GM06990 (cell line): ENCODE results near the gene PRKCB.

Experiments used
- DNase-seq: peaks from one replicate; pipeline ENCODE4 v3.0.0-alpha.2; 2011; ENCODE audit not compliant: insufficient read length; ENCODE audit errors: extremely low read depth
- H3K27me3 ChIP-seq: replicated peaks from 2 replicates; pipeline ENCODE4 v1.6.0; 2011; ENCODE audit warnings: low read length; ENCODE audit not compliant: control insufficient read depth, insufficient read depth
- H3K36me3 ChIP-seq: 2 replicates; pipeline ENCODE4 v1.5.1; 2011; ENCODE audit warnings: low read length; ENCODE audit not compliant: control insufficient read depth, insufficient read depth
- H3K4me3 ChIP-seq: replicated peaks from 2 replicates; pipeline ENCODE4 v1.5.1; 2011; ENCODE audit warnings: low read depth, mild to moderate bottlenecking, control low read depth, low read length
- TF ChIP-seq, protein P1 (sequence below): IDR thresholded peaks from 2 replicates; pipeline ENCODE4 v1.5.1; 2011; ENCODE audit warnings: low read length, control low read depth, mild to moderate bottlenecking, inconsistent platforms; ENCODE audit not compliant: insufficient read depth, poor library complexity, severe bottlenecking

Gene PRKCB

DNA sequence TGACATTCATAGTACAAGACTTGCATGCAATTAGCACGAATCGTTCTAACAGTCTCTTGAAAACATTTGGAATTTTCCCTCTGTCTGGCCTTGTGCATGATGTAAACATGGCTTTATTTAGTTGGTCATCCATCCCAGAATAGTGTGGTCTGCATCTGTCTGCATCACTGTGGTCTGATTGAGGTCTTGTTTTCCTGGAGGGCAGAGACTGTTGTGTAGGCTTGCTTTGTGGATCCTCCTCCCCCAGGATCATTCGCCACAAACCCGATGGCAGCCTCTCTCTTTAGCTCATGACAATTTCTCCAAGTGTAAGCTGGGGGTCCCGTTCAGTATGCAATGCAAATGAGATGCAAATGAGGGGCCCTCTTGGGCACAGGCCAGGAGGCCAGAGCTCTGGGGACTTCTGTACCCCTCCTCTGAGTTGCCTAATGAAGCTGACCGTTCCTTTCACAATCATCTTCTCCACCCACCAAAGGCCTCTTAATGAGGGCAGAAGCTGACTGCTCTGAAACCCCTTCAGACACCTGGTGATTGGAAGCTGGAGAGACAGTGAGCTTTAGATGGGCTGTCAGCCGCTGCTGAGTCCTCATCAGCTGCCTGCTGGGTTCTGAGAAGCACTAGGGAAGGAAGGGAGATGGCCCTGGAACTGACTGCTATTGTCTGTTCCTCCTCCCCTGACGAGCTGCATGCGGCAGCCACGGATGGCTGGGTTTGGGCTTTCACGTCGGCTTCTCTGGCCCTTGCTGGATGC, 219.1 kb downstream of the PRKCB start:
- no peaks in the 10 kb centered on the region for H3K27me3 ChIP-seq
- H3K36me3 ChIP-seq: peaks cover 13% of the 10 kb centered on the region
- TF ChIP-seq, protein P1, sequence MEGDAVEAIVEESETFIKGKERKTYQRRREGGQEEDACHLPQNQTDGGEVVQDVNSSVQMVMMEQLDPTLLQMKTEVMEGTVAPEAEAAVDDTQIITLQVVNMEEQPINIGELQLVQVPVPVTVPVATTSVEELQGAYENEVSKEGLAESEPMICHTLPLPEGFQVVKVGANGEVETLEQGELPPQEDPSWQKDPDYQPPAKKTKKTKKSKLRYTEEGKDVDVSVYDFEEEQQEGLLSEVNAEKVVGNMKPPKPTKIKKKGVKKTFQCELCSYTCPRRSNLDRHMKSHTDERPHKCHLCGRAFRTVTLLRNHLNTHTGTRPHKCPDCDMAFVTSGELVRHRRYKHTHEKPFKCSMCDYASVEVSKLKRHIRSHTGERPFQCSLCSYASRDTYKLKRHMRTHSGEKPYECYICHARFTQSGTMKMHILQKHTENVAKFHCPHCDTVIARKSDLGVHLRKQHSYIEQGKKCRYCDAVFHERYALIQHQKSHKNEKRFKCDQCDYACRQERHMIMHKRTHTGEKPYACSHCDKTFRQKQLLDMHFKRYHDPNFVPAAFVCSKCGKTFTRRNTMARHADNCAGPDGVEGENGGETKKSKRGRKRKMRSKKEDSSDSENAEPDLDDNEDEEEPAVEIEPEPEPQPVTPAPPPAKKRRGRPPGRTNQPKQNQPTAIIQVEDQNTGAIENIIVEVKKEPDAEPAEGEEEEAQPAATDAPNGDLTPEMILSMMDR: no peak
- DNase-seq: no peak
- H3K4me3 ChIP-seq: no peak overlapping the region

DNA sequence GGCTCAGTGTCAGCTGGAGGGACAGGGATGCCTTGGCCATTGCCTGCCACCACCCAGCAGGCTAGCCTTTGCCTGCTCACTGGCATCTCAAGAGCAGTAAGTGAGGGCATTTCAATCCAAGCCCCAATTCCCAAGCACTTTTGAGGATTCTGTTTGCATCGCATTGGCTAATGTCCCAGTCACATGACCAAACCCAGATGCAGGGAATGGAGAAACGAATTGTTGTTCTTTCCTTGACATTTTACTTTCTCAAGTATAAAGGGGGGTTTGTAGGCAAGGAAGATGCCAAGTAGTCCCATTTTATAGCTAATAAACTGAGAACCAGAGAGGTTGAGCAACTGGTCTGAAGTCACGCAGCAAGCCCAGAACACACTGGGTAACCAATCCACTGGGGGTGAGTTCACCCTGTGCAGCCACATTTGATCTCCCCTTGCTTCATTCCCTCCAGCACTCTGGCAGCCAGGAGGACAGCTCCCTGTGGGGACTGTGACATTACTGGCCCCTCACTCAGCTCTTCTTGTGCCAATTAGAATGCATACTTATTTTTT, 226.6 kb downstream of the PRKCB start:
- Histone ChIP-seq H3K27me3 (no peaks in the 10 kb centered on the region), H3K36me3 (peaks cover 8% of the 10 kb centered on the region; the same call in 1 of the 2 replicates), H3K4me3 (no peak overlapping the region)
- TF ChIP-seq, protein P1: no peak
- DNase-seq: no peak

DNA sequence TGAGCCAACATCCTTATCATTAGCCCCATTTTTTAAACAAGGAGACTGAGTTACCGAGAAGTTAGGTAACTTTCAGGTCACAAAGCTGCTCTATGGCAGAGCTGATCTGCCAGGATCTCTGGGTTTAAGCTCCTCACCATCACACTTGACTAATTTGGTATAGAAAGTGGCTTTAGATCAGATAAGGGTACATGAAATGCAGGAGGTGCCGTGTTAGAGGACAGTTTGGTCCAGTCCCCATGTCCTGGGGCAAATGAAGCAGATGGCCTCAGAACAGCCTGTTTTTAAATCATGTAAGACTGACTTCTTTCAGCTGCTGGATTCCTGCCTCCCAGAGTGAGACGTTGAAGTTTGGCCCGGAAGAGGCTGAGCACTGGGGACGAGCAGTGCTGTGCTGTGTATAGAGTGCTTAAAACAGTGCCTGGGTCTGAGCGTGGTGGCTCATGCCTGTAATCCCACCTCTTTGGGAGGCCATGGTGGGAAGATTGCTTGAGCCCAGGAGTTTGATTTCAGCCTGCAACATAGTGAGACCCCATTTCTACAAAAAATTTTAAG, 233.3 kb downstream of the PRKCB start:
- peaks cover 5% of the 10 kb centered on the region for H3K36me3 ChIP-seq
- DNase-seq: no peak

DNA sequence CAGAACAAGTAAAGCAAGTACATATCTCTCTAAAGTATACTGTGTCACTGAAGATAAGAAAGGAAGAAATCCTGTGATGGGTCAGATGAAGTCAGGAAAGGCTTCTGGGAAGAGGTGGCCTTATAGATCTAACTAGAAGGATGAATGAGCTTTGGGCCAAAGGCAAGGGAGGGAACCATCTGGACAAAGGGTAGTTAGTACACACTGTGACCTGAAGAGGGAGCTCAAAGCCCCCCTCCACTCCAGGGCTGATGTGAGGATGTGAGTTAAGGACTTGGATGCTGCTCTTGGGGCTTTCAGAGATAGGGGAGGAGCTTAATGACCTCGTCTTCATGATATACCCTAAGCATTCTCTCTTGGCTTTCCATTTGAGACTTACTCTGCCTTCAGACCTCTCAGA, 235.1 kb downstream of the PRKCB start:
- Histone ChIP-seq H3K4me3 (no peak overlapping the region), H3K27me3 (no peaks in the 10 kb centered on the region), H3K36me3 (peaks cover 5% of the 10 kb centered on the region)
- DNase-seq: peak; percentile 15
- TF ChIP-seq, protein P1: peak; percentile 73

More for the DNA sequence above, 233.3 kb downstream of the PRKCB start:
- Histone ChIP-seq H3K27me3 (no peaks in the 10 kb centered on the region), H3K4me3 (no peak overlapping the region)
- TF ChIP-seq, protein P1: no peak

DNA sequence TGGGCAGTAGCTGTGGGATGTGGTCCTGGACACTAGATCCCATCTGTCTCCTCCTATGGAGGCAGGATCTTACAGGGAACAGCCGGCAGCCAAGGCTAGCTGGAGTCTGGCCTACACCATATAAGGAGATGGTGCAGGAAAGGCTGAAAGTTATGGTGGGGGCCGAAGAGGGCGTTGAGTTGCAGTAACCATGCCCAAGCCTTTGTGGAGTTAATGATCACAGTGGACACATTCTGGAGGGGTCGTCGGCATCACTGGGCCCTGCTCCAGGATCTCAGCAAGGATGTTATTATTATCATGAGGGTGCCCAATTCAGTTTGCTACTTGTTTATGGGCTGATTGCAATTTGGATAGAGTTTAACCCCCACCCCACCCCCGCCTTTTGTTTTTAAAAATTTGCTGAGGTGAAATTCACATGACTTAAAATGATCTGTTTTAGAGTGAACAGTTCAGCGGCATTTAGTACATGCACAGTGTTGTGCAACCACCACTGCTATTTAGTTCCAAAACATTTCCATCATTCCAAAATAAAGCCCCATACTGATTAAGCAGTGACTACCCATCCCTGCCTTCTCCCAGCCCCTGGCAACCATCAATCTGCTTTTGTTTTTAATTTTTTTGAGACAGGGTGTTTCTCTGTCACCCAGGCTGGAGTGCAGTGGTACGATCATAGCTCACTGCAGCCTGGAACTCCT, 236.0 kb downstream of the PRKCB start:
- Histone ChIP-seq H3K4me3 (no peak overlapping the region), H3K36me3 (peaks cover 7% of the 10 kb centered on the region), H3K27me3 (no peaks in the 10 kb centered on the region)
- DNase-seq: no peak
- TF ChIP-seq, protein P1: no peak
